Dermis blood vessel endothelial cell (primary cell): ENCODE measurements around the gene ANKRD11. TPM values are rescaled to one million over a fixed set of nuclear protein-coding genes. Genes with fewer than 3 reads are reported as not detected.

Experiments used
- DNase-seq: peaks from one replicate; pipeline ENCODE4 v3.0.0; 2010
- total RNA-seq: library from RNA; depleted of rRNA; stranded (reverse); fragments of >200 nt; gene quantifications from 2 replicates; pipeline ENCODE4 v1.2.3, GENCODE V29; 2014

Gene ANKRD11
- total RNA-seq, 1 donor from 2014 or later: 55.5 TPM

DNA sequence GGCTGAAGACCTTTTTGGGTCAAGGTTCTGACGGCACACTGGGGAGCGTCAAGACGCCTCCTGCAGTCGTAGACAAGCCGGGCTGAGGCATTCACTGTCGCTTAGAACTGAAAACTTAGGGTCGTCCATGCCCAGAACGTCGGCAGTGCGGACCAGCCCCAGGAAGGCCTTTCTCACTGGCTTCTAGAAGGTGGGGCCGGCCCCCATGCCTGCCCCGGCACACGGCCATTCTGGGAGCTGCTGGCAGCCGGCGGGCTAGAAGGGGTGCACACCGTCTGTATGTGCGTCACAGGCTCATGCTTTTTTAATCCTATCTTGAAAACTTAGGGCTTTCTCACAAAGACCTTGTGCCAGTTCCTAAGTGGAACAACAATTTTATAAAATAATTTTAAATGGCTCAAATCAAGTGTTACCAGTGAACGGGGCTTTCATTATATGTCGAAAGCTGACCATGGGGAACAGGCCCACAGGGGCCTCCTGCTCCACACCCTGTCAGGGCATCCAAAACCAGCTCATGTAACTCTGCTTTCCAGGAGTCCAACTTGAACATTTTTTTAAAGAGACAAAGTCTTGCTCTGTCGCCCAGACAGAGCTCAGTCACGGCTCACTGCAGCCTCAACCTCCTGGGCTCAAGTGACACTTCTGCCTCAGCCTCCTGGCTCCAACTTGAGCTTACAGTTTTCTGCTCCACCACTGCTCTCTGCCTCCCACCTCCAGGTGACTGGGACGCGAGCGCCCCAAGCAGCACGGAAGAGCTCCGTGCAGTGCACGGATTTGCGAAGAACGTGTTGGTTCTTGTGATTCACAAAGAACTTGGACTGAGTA is 111.2 kb downstream of the ANKRD11 start:
- DNase-seq: no peak

DNA sequence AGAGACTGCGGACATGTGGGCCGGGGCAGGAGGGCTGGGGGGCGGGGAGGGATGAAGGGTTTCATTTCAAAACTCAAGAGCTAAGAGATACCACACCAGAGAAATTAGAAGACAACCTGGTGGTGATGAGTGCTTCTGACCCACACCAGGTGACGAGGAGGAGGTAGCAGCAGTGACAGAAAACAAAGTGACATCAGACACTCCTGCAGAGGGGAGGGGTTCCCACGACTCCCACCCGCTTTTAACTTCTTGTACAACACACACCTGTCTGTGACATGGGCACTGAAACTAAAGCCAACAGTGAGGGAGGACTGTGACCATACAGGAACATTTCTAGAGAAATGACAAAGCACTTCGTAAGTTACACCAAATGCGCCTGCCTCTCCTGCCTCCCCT is 112.9 kb downstream of the ANKRD11 start:
- no peak for DNase-seq

DNA sequence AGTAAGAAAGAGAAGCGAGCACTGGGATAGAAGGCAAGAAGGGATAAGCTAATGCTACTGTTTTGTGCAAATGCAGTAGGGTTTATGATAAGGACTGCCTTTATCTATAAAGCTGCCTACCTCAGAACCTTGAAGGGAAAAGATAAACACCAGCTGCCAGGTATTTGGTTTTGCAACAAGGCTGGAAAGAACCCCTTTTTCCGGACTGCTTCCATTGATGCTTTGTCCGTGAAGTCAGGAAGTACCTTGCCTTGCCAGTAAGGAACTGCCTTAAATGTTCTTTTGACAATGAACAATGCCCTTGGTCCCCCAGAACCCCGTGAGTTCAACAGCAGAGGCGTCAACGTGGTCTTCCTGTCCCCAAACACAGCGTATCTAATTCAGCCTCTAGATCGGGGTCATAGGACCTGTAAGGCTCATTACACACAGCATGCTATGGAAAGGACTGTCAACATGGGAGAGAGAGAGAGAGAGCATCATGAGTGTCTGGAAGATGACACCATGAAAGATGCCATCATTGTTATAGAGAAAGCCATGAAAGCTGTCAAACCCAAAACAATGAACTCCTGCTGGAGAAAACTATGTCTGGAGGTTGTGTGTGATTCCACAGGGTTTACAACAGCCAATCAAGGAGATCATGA is 113.4 kb downstream of the ANKRD11 start:
- DNase-seq: peak; percentile 56

DNA sequence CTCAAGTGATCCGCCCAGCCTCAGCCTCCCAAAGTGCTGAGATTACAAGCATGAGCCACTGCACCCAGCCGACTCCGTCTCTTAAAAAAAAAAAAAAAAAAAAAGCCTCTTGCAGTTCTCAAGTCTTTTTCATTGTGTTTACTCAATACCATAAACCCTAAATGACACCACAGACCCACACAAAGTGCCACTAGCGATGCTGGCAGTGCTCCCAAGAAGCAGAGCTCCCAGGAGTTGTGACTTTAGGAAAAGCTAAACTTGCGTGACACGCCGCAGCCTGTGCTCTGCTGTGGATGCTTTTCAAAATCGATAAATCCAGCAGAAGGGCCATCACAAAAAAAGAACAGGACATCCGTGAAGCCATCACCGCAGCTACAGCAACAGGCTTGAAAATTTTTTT is 114.7 kb downstream of the ANKRD11 start:
- DNase-seq: no peak

GRCh38 chr16:89375021-89375420 is 115.3 kb downstream of the ANKRD11 start:
- no peak for DNase-seq

DNA sequence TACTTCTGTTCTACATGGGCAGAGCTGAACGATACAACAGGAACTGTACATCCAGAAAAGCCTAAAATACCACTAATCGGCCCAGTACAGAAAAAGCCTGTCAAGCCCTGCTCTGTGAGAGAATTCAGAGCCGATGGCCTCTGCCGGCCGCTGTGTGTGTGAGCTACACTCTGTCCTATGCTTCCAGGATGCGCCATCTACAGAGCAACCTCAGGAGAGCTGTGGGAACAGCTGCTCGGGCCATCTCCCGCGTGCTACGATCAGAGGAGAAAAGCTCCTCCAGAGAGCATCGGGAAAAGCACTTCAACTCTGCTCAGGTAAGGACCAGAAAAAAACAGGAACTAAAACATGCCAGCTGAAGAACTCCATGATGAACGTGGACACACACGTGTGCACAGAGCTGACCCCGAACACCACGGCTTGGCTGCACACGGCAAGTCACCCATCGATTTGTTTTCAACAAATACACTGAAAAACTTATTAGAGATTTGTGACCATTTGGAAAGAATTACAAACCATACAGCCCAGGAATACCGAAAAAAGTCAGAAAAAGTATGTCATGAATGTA is 115.9 kb downstream of the ANKRD11 start:
- peak; percentile 37 for DNase-seq

DNA sequence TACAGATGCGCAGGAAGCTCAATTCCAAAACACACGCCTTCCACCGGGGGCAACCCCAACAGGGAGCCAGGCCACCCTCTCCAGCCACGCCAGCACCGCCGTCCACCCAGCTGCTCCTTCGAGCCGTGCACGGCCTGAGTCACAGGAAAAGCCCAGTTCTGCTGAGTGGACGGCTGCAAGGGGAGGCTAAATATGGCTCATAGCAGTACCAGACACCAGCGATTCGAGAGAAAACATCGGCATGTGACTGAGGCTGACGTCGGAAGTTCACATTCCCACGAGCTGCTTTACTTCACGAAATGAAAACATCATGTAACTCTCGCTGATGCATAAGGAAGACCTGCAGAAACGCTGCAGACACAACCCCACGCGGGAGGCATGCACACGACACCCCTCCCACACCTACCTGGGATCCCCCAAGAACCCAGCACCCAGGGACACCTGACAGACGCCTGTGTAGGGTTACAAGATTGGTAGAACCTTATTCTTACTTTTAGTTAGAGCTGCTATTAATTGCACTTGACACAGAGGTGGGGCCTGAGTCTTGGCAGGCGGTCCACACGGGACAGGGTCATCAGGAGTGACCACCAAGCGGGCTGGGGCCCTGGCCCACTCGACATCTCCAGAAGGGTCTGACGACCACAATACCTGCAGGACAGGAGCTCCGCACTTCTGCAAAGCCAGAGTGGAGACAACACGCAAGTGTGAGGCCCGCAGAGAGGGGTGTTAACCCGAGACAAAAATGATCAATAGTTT is 116.8 kb downstream of the ANKRD11 start:
- DNase-seq: peak; percentile 92

GRCh38 chr16:89371968-89372634 is 118.3 kb downstream of the ANKRD11 start:
- DNase-seq: no peak

- DNase-seq: no peak
Observed at GRCh38 chr16:89371386-89371785, 119.0 kb downstream of the ANKRD11 start.

DNA sequence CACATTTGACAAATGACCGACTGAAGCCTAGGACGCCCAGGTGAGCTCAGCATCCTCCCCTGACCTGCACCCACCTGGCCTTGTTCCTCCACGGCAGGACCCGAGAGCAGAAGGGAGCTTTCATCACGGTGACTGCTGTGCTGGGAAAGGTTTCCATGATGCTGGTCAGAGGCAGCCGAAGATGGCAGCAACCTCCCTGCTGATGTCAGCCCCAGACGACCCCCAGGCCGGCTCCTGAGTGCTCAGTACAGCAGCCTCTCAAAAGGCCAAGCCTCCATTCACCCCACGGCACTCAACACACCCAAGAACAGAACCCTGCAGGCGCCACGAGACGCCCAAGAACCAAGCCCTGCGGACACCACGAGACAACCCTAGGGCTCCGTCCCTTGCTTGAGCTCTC is 119.8 kb downstream of the ANKRD11 start:
- DNase-seq: no peak

DNA sequence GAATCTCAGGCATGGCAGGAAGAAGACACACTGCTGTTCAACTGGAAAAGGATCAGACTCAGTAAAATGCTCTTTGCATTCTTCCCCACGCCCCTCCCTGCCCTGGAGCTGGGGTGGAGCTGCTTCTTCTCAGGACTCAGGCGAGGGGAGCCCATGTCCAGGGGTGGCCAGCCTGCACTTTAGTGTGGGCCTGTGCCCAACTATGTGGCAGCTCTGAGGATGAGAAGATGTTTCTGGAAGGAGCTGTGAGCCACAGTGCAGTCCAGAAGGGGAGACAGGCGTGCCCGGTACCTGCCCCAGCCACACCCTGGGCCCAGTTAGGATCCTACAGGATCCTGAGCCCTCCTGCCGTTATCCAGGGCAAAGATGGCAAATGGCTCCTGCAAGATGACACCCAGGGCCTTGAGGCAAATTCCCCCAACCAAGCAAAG is 120.3 kb downstream of the ANKRD11 start:
- no peak for DNase-seq

DNA sequence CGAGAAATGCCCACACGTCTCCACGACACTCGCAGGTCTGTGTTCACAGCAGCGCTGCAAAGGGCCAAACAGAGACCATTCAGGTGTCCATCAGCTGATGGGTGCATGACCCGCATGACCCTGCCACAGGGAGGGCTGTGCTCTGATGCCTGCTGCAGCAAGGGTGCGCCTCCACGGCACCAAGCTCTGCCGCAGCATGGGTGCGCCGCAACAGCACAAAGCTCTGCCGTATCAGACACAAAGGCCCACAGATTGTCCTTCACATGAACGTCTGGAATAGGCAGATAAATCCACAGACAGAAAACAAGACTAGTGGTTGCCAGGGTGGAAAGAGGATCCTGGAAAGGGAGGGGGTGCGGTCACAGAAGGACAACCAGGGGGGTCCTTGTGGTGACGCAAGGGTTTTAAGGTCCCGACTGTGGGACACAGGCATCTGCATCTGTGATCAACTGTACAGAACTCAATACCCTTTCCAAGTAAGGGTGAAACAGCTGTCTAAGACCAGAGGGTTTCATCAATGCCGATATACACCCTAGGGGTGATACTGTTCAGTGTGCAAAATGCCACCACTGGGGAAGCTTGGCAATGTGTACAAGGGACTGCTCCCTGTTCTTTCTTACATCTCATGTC is 121.0 kb downstream of the ANKRD11 start:
- no peak for DNase-seq

GRCh38 chr16:89368604-89369249 is 121.6 kb downstream of the ANKRD11 start:
- DNase-seq: no peak

GRCh38 chr16:89367538-89367915 is 122.8 kb downstream of the ANKRD11 start:
- DNase-seq: no peak

DNA sequence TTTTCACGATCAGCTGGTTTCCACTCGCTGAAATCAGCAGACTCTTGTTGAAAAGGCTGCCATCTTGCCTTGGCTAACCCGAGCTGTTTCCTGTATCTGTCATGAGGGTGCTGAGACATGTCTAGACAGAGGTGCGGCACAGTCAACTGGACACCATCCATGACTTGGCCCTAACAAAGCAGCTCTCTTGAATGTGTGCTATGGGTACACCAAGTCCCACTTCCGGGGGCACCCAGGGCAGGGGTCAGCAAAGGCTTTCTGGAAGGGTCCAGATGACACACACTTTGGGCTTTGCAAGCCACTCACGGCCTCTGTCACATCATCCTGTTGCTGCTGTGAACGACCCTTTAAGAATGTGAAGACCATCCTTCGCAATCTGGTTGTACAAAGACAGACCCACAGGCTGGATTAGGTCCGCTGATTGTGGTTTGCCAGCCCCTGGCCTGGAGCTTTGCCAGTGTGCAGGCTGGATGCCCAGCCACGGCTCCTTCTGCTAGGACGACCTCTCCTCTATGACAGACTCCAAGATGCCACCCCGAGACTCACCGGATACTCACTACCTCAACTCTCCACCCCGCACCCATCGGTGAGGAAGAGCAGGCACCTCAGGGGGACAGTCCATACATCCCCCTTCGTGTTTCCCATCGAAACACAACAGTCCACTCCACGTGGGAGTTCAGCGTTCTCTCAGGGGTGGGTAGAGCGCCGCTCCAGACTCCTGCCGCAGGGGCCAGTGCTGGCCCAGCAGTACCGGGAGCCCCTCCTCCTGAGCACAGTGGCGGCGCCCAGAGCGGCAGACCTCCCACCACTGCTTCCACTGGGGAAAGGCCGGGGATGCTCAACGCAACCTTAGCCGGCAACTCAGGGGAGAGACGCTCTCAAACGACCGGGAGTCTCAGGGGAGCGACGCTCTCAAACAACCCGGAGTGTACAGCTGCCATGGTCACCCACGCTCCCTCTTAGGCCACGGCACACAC is 123.5 kb downstream of the ANKRD11 start:
- DNase-seq: no peak

DNA sequence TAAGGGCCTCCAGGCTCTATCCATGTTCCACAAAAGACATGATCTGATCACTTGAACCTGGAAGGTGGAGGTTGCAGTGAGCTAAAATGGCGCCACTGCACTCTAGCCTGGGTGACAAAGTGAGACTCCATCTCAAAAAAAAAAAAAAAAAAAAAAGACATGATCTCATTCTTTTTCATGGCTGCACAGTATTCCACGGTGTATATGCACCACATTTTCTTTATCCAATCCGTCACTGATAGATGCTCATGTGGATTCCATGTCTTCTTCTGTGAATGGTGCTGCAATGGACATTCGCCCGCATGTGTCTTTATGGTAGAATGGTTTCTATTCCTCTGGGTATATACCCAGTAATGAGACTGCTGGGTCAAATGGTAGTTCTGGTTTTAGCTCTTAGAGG is 124.4 kb downstream of the ANKRD11 start:
- no peak for DNase-seq

DNA sequence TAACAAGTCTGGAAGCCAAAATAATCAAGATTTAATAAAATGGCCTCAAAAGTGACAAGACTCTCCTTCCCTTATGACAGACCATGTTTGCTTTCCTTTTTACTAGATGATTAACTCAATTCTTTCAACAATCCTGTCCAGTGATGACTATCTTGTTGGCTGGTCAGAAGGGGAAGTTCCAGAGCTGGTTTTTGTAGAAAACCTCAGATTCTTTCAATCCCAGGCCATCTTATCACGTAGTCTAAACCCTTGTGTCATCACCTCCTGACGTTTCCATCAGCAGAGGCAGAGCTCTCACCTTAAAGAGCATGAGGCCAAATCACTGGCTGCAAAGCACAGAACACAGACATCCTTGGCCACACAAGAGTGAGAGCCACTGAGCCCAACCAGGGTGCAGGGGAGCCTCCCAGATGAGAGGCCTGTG is 125.3 kb downstream of the ANKRD11 start:
- peak; percentile 37 for DNase-seq

GRCh38 chr16:89364606-89365005 is 125.8 kb downstream of the ANKRD11 start:
- no peak for DNase-seq

GRCh38 chr16:89363621-89364393 is 126.6 kb downstream of the ANKRD11 start:
- peak; percentile 92 for DNase-seq
